ENCODE measurements around the gene RAB4A. TPM values are rescaled to one million over a fixed set of nuclear protein-coding genes. Genes with fewer than 3 reads are reported as not detected.
A peak's percentile ranks its signal among the peaks of the same experiment; 100 is the strongest.

The RAB4A gene
- total RNA-seq, 1 experiment from 2014 or later = 66.7 TPM

- no CpG with 5 or more reads among the region's 10 CpGs for WGBS (ENCODE audit: extremely low coverage, insufficient read length, low lambda C conversion rate)
- H2BK20ac ChIP-seq (ENCODE audit: low read depth, low read length, poor library complexity, severe bottlenecking) = no peak overlapping the region
Observed at GRCh38 chr1:229325853-229326487, 55.1 kb downstream of the RAB4A start.

More at GRCh38 chr1:229325853-229326487, 55.1 kb downstream of the RAB4A start:
- Histone ChIP-seq H3K9me3 (ENCODE audit: control insufficient read depth, low read depth, low read length) (no peaks in the 10 kb centered on the region), H3K23me2 (ENCODE audit: insufficient read length, low read depth, low read length, poor library complexity, severe bottlenecking) (no peaks in the 10 kb centered on the region), H3K79me1 (ENCODE audit: insufficient read depth, low read depth, low read length, poor library complexity, severe bottlenecking) (no peaks in the 10 kb centered on the region), H2AK5ac (ENCODE audit: insufficient read length, low read length) (no peak overlapping the region), H3K4me2 (ENCODE audit: insufficient read depth, insufficient read length, low read length) (no peak overlapping the region), H3K56ac (ENCODE audit: insufficient read length, low read depth, low read length) (no peak overlapping the region), H4K91ac (ENCODE audit: insufficient read length, low read depth, low read length) (no peak overlapping the region), H3K14ac (ENCODE audit: insufficient read depth, low read length) (no peak overlapping the region; the same call in 1 of the 2 replicates), H2BK5ac (ENCODE audit: insufficient read length, low read length) (no peak overlapping the region), H4K20me1 (ENCODE audit: control insufficient read depth, insufficient read depth, insufficient read length) (no peaks in the 10 kb centered on the region), H4K8ac (replicated peaks; ENCODE audit: insufficient read length, low read depth, low read length) (no peak overlapping the region), H3K9ac (ENCODE audit: extremely low read depth, insufficient read length, low read length) (no peak overlapping the region), H2BK12ac (ENCODE audit: insufficient read length, low read depth, low read length) (no peak overlapping the region), H3K27ac (ENCODE audit: insufficient read length, low read depth, low read length) (no peak overlapping the region), H3T11ph (ENCODE audit: low read length) (no peak overlapping the region), H3K27me3 (ENCODE audit: insufficient read depth, low read length) (no peaks in the 10 kb centered on the region), H4K5ac (ENCODE audit: insufficient read length, low read depth, low read length) (no peak overlapping the region), H2BK120ac (ENCODE audit: low read depth, low read length, poor library complexity, severe bottlenecking) (no peak overlapping the region), H3K4ac (ENCODE audit: low read depth, low read length) (no peak overlapping the region), H3K79me2 (ENCODE audit: insufficient read depth, low read length) (no peaks in the 10 kb centered on the region; the same call in 1 of the 2 replicates), H3K4me1 (ENCODE audit: insufficient read depth, low read length) (no peaks in the 10 kb centered on the region), H2AFZ (ENCODE audit: low read length) (no peak overlapping the region), H3K23ac (ENCODE audit: insufficient read length, low read depth, low read length) (no peak overlapping the region), H2BK15ac (ENCODE audit: low read depth, low read length) (no peak overlapping the region), H3K18ac (ENCODE audit: insufficient read length, low read depth, low read length) (no peak overlapping the region)
- Mint-ChIP-seq H3K27me3 (ENCODE audit: low read depth) (no peaks in the 10 kb centered on the region), H3K4me3 (no peak overlapping the region), H3K27ac (peak overlapping the region in 2 of 3 experiments; percentile 45 to 71; a peak in 2 of 7 replicates), H3K36me3 (ENCODE audit: insufficient read depth in 1 of 3, low read depth in 3 of 3) (peaks cover 10 to 53% (median 36%) of the 10 kb centered on the region in 3 experiments; a peak in 6 of 7 replicates), H3K4me1 (peaks cover 7 to 13% of the 10 kb centered on the region in 2 experiments), H3K9me3 (no peaks in the 10 kb centered on the region)
- no peak for DNase-seq
- TF ChIP-seq CTCF (conservative IDR thresholded peaks at IDR 0.05) = no peak
